Gastroesophageal sphincter (tissue), 3 donors: ENCODE measurements around the gene SERPINE2.

Experiments
- EP300 ChIP-seq: sonication (generic); formaldehyde crosslinking; IDR thresholded peaks from one replicate; pipeline ENCODE4 v1.6.1; 2017; ENCODE audit warnings: antibody characterized with exemption, mild to moderate bottlenecking
- POLR2A ChIP-seq, 2 donors: fragments of 450-650 bp; IDR thresholded peaks; one replicate each; pipeline ENCODE4 v1.6.1; 2017; ENCODE audit warnings: antibody characterized with exemption in 2 of 2, mild to moderate bottlenecking in 2 of 2, moderate library complexity in 1 of 2
- TF ChIP-seq, protein P1 (sequence below), 4 experiments: fragments of 200-600 bp in 2 of 4; fragments of 450-650 bp in 2 of 4; sonication (generic) in 1 of 4; IDR thresholded peaks; one replicate each; pipeline ENCODE4 v1.5.1; 2017 to 2019; ENCODE audit warnings: antibody characterized with exemption in 4 of 4, mild to moderate bottlenecking in 2 of 4, moderate library complexity in 2 of 4

DNA sequence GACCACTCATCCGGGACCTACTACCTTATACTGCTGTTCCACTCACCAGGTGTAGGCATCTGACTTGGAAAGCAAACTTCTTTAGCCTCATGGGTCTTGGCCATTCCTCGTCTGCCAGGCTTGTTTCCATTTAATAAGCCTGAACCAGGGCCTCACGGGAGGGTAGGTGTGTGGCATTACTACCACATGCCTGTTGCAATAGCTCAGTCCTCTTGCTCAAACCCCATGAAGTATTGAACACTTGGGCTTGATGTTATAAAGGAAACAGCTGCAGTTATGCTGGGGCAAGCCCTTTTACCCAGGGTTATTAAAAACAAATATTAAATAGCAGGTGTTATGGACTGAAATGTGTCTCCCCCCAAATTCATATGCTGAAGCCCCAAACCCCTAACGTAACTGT is 60.6 kb downstream of the SERPINE2 start:
- TF ChIP-seq, protein P1, sequence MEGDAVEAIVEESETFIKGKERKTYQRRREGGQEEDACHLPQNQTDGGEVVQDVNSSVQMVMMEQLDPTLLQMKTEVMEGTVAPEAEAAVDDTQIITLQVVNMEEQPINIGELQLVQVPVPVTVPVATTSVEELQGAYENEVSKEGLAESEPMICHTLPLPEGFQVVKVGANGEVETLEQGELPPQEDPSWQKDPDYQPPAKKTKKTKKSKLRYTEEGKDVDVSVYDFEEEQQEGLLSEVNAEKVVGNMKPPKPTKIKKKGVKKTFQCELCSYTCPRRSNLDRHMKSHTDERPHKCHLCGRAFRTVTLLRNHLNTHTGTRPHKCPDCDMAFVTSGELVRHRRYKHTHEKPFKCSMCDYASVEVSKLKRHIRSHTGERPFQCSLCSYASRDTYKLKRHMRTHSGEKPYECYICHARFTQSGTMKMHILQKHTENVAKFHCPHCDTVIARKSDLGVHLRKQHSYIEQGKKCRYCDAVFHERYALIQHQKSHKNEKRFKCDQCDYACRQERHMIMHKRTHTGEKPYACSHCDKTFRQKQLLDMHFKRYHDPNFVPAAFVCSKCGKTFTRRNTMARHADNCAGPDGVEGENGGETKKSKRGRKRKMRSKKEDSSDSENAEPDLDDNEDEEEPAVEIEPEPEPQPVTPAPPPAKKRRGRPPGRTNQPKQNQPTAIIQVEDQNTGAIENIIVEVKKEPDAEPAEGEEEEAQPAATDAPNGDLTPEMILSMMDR (IDR thresholded peaks at IDR 0.05), result no peak
- TF ChIP-seq EP300, result no peak
- TF ChIP-seq POLR2A (IDR thresholded peaks at IDR 0.05), result no peak
